Sigmoid colon (tissue), 4 donors: ENCODE data around the gene SELENOF.

Experiments used
- POLR2AphosphoS5 ChIP-seq, 4 donors: sonication (generic); formaldehyde crosslinking; IDR thresholded peaks; one replicate each; pipeline ENCODE4 v1.6.1; 2017; ENCODE audit warnings: antibody characterized with exemption in 4 of 4
- TF ChIP-seq, protein P1 (sequence below), 4 experiments: fragments of 450-650 bp in 3 of 4; fragments of 200-600 bp in 1 of 4; IDR thresholded peaks; one replicate each; pipeline ENCODE4 v1.5.1; 2016 to 2019; ENCODE audit warnings: antibody characterized with exemption in 4 of 4, mild to moderate bottlenecking in 3 of 4, moderate library complexity in 2 of 4

- TF ChIP-seq, protein P1, sequence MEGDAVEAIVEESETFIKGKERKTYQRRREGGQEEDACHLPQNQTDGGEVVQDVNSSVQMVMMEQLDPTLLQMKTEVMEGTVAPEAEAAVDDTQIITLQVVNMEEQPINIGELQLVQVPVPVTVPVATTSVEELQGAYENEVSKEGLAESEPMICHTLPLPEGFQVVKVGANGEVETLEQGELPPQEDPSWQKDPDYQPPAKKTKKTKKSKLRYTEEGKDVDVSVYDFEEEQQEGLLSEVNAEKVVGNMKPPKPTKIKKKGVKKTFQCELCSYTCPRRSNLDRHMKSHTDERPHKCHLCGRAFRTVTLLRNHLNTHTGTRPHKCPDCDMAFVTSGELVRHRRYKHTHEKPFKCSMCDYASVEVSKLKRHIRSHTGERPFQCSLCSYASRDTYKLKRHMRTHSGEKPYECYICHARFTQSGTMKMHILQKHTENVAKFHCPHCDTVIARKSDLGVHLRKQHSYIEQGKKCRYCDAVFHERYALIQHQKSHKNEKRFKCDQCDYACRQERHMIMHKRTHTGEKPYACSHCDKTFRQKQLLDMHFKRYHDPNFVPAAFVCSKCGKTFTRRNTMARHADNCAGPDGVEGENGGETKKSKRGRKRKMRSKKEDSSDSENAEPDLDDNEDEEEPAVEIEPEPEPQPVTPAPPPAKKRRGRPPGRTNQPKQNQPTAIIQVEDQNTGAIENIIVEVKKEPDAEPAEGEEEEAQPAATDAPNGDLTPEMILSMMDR (IDR thresholded peaks at IDR 0.05): no peak
- TF ChIP-seq POLR2AphosphoS5 (IDR thresholded peaks at IDR 0.05): no peak
These were observed 479 bp downstream of the SELENOF start for GRCh38 chr1:86913399-86913895.
